DOHH2 (cell line): Measurements from ENCODE around the gene FAM135A.
"Not testable (repeated sequence)": the region's sequence is repeated elsewhere in the genome, so short reads cannot be mapped to it uniquely, and the experiment has no call there.

ENCODE experiments used
- H3F3A ChIP-seq: fragments of 200-600 bp; sonication (generic), shearing (Covaris generic); 2 replicates; pipeline ENCODE4 v1.6.0; 2016; ENCODE audit warnings: antibody characterized with exemption, mild to moderate bottlenecking; ENCODE audit not compliant: control insufficient read depth, insufficient read depth
- H3K27ac ChIP-seq: fragments of 200-600 bp; sonication (generic); 2 replicates; pipeline ENCODE4 v1.5.1; 2014; ENCODE audit warnings: low read depth, mild to moderate bottlenecking, low read length, moderate library complexity
- H3K27me3 ChIP-seq: fragments of 200-600 bp; sonication (generic); 2 replicates; pipeline ENCODE4 v1.6.1; 2014; ENCODE audit warnings: mild to moderate bottlenecking, low read length, mixed read lengths; ENCODE audit not compliant: control insufficient read depth
- H3K36me3 ChIP-seq: fragments of 200-600 bp; sonication (generic); 2 replicates; pipeline ENCODE4 v1.6.1; 2014; ENCODE audit warnings: mild to moderate bottlenecking, low read length, moderate library complexity, mixed read lengths; ENCODE audit not compliant: control insufficient read depth
- H3K4me1 ChIP-seq: fragments of 200-600 bp; sonication (generic); 2 replicates; pipeline ENCODE4 v1.6.1; 2014; ENCODE audit warnings: mild to moderate bottlenecking, low read length, mixed read lengths; ENCODE audit not compliant: control insufficient read depth
- H3K4me2 ChIP-seq: fragments of 200-600 bp; sonication (generic); 2 replicates; pipeline ENCODE4 v1.6.0; 2014; ENCODE audit warnings: mild to moderate bottlenecking, low read length, moderate library complexity
- H3K4me3 ChIP-seq: fragments of 200-600 bp; sonication (generic); 2 replicates; pipeline ENCODE4 v1.5.1; 2014; ENCODE audit warnings: mild to moderate bottlenecking, low read length, mixed read lengths
- H3K79me2 ChIP-seq: fragments of 200-600 bp; sonication (generic); 2 replicates; pipeline ENCODE4 v1.6.1; 2014; ENCODE audit warnings: mild to moderate bottlenecking, low read length, mixed read lengths; ENCODE audit not compliant: control insufficient read depth
- H3K9me2 ChIP-seq: fragments of 200-600 bp; sonication (generic); replicated peaks from 2 replicates; pipeline ENCODE4 v1.6.1; 2014; ENCODE audit warnings: mild to moderate bottlenecking, low read length, mixed read lengths; ENCODE audit not compliant: control insufficient read depth
- H3K9me3 ChIP-seq: fragments of 200-600 bp; sonication (generic); 2 replicates; pipeline ENCODE4 v1.6.1; 2014; ENCODE audit warnings: antibody characterized with exemption, low read length, mixed read lengths; ENCODE audit not compliant: control insufficient read depth, insufficient read depth
- H4K20me1 ChIP-seq: fragments of 200-600 bp; sonication (generic); 2 replicates; pipeline ENCODE4 v1.6.0; 2014; ENCODE audit warnings: low read depth, mild to moderate bottlenecking, antibody characterized with exemption, low read length, moderate library complexity; ENCODE audit not compliant: control insufficient read depth, insufficient read depth
- CTCF ChIP-seq: fragments of 200-600 bp; sonication (generic); IDR thresholded peaks from one replicate; pipeline ENCODE4 v1.5.1; 2014; ENCODE audit warnings: antibody characterized with exemption, mild to moderate bottlenecking, low read depth, low read length; ENCODE audit not compliant: poor library complexity, severe bottlenecking
- EZH2phosphoT487 ChIP-seq: fragments of 200-600 bp; sonication (generic); IDR thresholded peaks from 2 replicates; pipeline ENCODE4 v1.6.1; 2017; ENCODE audit warnings: borderline replicate concordance, mild to moderate bottlenecking, antibody characterized with exemption, low read length, moderate library complexity, mixed read lengths

The FAM135A gene

GRCh38 chr6:70494833-70495232 is 81.5 kb downstream of the FAM135A start:
- Histone ChIP-seq H3K4me1 (no peaks in the 10 kb centered on the region), H3K9me3 (no peaks in the 10 kb centered on the region), H3K36me3 (0 out of 2 replicates have a peak, but pooled peaks cover 3% of the 10 kb centered on the region), H3F3A (no peaks in the 10 kb centered on the region), H4K20me1 (no peaks in the 10 kb centered on the region), H3K27ac (no peak overlapping the region), H3K9me2 (no peaks in the 10 kb centered on the region), H3K79me2 (no peaks in the 10 kb centered on the region), H3K27me3 (no peaks in the 10 kb centered on the region), H3K4me2 (no peak overlapping the region), H3K4me3 (no peak overlapping the region)
- TF ChIP-seq CTCF (no peak), EZH2phosphoT487 (no peak)

- H4K20me1 ChIP-seq, H3K4me3 ChIP-seq, H3K27ac ChIP-seq, H3K36me3 ChIP-seq, H3K4me2 ChIP-seq, H3F3A ChIP-seq, H3K9me3 ChIP-seq, H3K79me2 ChIP-seq, H3K9me2 ChIP-seq, H3K27me3 ChIP-seq, H3K4me1 ChIP-seq: not testable (repeated sequence)
These were observed 82.5 kb downstream of the FAM135A start for GRCh38 chr6:70495790-70496189.

GRCh38 chr6:70502484-70502883 is 89.2 kb downstream of the FAM135A start:
- H3F3A ChIP-seq = no peaks in the 10 kb centered on the region
- no peaks in the 10 kb centered on the region for H4K20me1 ChIP-seq
- no peak overlapping the region for H3K4me3 ChIP-seq
- H3K27me3 ChIP-seq = no peaks in the 10 kb centered on the region
- H3K79me2 ChIP-seq = no peaks in the 10 kb centered on the region
- peaks cover 31% of the 10 kb centered on the region for H3K36me3 ChIP-seq
- TF ChIP-seq EZH2phosphoT487 (no peak), CTCF (no peak)
- H3K9me3 ChIP-seq = peaks cover 11% of the 10 kb centered on the region; the same call in 1 of the 2 replicates
- H3K4me1 ChIP-seq = no peaks in the 10 kb centered on the region
- H3K27ac ChIP-seq = no peak overlapping the region
- H3K9me2 ChIP-seq = no peaks in the 10 kb centered on the region
- no peak overlapping the region for H3K4me2 ChIP-seq

- Histone ChIP-seq H3K9me2 (no peaks in the 10 kb centered on the region), H3K36me3 (peaks cover 31% of the 10 kb centered on the region), H3F3A (no peaks in the 10 kb centered on the region), H3K4me2 (no peak overlapping the region), H3K4me3 (no peak overlapping the region), H4K20me1 (no peaks in the 10 kb centered on the region), H3K79me2 (no peaks in the 10 kb centered on the region), H3K27ac (no peak overlapping the region), H3K27me3 (no peaks in the 10 kb centered on the region), H3K4me1 (no peaks in the 10 kb centered on the region), H3K9me3 (peaks cover 11% of the 10 kb centered on the region; the same call in 1 of the 2 replicates)
- TF ChIP-seq CTCF (no peak), EZH2phosphoT487 (no peak)
These were observed 90.6 kb downstream of the FAM135A start for GRCh38 chr6:70503813-70504465.
